GM08714 (cell line): ENCODE results near the gene LAMTOR2.
A peak's percentile ranks its signal among the peaks of the same experiment; 100 is the strongest.
"Not testable (repeated sequence)": the region's sequence is repeated elsewhere in the genome, so short reads cannot be mapped to it uniquely, and the experiment has no call there.

Source experiments
- H3K4me3 ChIP-seq: fragments of 200-500 bp; sonication (Bioruptor generic); 2 replicates; pipeline ENCODE4 v1.5.1; 2014; ENCODE audit warnings: mild to moderate bottlenecking, low read length, inconsistent platforms
- ZNF274 ChIP-seq: IDR thresholded peaks from 2 replicates; pipeline ENCODE4 v1.6.1; 2012; ENCODE audit warnings: mild to moderate bottlenecking, low read depth, low read length

LAMTOR2 gene

DNA sequence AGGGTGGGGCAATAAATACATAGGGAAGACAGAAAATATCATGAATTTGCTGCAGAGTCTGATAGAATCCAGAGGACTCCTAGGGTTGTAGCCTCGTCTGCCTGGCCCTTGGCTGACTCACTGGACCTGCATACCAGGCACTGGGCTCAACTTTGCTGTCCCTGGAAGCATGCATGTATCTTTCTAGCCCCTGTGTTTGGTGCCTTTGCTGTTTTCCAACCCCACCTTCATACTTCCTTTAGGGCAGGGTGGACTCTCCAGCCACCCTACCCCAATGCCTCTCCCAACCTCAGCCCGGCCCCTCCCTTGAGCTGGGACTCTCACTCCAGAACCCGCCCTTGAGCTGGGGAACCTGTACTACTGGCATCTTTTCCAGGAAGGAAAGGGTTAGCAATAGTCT lies 7.6 kb downstream of the LAMTOR2 start:
- no peak for TF ChIP-seq ZNF274
- no peak overlapping the region for H3K4me3 ChIP-seq

DNA sequence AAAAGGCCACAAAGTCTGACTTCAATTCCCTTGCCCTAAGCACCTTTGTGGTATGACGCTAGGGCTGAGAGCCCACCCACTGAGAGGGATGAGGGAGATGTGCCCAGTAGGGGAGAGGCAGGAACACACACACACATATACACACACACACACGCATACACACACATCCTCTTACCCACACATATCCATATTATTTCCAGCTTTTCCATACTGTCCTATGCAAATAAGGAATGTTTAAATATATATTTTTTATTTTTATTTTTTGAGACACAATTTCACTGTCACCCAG lies 9.4 kb downstream of the LAMTOR2 start:
- H3K4me3 ChIP-seq: no peak overlapping the region
- TF ChIP-seq ZNF274: no peak

DNA sequence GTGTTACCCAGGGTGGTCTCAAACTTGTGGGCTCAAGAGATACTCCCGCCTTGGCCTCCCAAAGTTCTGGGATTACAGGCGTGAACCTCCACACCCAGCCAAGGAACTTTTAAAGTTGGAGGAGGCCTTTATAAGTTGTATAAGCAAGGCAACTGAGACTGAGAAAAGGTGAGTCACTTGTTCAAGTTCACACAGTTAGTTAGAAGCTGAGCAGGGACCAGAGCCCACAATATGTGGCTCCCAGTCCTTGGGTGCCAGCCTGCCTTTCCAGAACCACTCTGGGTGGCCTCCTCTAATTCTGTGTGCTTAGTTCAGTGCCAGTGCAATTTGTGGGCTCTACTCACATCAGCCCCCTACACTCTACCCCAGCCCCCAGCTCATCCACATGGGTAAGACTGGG lies 10.0 kb downstream of the LAMTOR2 start:
- TF ChIP-seq ZNF274: no peak

DNA sequence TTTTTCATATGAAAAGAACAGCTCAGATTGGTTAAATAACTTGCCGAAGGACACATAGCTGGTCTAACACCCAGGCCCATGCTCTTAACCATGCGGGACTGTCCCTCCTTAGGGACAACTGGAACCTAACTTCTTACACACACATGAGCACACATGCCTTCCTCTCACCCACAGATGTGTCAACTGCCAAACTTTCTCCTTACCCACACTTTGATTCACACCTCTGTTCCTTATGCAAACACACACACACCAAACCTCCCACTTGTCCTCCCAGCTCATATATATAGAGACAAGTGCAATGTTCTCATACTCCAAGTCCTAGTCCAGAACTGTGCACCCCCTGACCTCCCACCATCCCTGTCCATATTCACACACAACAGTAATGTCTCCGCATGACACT lies 10.6 kb downstream of the LAMTOR2 start:
- H3K4me3 ChIP-seq: no peak overlapping the region
- TF ChIP-seq ZNF274: no peak

More for the DNA sequence above, 10.0 kb downstream of the LAMTOR2 start:
- no peak overlapping the region for H3K4me3 ChIP-seq

DNA sequence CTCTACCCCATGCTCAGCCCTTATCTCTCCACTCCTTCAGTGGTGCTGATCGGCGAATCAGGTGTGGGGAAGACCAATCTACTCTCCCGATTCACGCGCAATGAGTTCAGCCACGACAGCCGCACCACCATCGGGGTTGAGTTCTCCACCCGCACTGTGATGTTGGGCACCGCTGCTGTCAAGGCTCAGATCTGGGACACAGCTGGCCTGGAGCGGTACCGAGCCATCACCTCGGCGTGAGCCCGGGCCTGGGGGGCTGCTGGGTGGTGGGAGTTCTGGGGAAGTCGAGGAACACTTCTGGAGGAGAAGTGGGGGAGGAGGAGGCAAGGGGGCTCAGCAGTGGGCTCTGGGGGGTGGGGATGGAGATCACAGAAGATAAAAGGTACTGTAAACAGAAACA lies 11.3 kb downstream of the LAMTOR2 start:
- no peak overlapping the region for H3K4me3 ChIP-seq
- TF ChIP-seq ZNF274: no peak

DNA sequence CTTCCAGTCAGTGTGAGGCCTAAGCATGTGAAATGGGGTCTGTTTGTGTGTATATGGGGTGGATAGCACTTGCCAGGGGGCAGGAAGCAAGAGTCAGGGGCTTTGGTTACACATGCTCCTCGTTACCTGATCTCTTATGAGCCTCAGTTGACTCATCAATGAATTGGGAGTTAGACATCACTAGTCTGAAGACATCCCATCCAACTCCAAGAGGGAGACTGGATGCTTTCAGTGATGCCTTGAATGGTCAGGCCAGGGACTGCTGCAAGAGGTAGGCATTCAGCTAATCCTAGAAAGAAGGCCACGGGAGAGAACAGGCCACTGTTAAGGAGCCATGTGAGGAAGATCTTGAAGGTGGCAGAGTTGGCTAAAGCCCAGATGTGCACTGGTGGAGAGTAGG lies 12.7 kb downstream of the LAMTOR2 start:
- no peak overlapping the region for H3K4me3 ChIP-seq
- no peak for TF ChIP-seq ZNF274

DNA sequence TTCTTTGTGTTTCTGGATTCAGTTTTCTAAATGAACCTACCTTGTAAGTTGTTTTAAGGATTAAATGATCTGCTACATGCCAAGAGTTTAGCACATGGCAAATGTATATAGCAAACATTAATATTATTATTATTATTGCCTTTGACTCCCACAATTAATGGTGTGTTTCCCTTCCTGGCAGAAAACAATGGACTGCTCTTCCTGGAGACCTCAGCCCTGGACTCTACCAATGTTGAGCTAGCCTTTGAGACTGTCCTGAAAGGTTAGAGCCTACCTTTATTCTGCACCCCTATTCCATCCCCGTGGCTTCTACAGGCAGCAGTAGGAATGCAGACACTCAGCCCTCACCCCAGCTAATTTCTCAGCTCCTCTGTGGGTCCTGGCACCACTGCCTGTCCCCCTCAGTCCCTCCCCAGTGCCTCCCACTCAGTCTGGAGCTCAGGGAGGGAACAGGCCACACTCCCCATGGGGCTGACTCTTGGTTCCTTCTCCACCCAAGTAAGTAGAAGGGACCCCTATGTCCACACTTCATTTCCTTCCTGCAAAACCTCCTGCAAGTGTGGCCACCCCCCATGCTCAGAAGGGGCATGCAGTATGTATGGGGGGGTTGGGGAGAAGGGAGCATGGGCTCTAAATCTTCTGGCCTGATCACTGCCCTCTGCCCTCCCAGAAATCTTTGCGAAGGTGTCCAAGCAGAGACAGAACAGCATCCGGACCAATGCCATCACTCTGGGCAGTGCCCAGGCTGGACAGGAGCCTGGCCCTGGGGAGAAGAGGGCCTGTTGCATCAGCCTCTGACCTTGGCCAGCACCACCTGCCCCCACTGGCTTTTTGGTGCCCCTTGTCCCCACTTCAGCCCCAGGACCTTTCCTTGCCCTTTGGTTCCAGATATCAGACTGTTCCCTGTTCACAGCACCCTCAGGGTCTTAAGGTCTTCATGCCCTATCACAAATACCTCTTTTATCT lies 15.2 kb downstream of the LAMTOR2 start:
- no peak for TF ChIP-seq ZNF274
- no peak overlapping the region for H3K4me3 ChIP-seq

DNA sequence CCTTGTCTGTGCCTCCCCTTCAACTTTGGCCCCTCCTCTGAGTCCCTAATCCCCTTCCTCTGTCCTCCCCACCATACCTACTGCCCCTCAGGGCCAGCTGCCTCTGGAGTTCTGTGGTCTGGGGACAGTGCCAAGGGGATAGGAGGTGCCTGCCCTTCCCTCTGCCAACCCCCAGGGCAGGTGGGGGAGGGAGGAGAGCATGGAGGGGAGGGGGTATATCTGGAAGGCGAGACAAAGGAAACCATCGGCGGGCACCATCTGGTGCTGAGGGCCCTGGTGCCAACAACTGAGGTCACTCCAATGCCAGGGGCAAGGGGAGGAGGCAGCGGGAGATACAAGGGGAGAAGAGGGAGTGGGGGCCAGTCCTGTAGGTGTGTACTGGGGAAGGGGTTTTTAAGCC lies 16.0 kb downstream of the LAMTOR2 start:
- TF ChIP-seq ZNF274: no peak
- H3K4me3 ChIP-seq: no peak overlapping the region

DNA sequence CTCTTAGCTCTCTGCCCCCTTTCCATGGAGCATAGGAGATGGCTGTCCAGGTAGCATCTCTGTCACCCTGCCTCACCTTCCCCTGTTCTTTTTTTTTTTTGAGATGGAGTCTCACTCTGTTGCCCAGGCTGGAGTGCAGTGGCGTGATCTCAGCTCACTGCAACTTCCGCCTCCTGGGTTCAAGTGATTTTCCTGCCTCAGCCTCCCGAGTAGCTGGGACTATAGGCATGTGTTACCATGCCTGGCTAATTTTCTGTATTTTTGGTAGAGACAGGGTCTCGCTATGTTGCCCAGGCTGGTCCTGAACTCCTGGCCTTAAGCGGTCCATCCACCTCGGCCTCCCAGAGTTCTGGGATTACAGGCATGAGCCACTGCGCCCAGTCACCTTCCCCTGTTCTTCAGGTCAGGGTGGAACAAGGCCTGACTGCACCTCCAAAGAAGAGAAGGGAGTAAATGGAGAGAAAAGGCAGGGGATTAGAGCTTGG lies 16.8 kb downstream of the LAMTOR2 start:
- not testable (repeated sequence) for H3K4me3 ChIP-seq

DNA sequence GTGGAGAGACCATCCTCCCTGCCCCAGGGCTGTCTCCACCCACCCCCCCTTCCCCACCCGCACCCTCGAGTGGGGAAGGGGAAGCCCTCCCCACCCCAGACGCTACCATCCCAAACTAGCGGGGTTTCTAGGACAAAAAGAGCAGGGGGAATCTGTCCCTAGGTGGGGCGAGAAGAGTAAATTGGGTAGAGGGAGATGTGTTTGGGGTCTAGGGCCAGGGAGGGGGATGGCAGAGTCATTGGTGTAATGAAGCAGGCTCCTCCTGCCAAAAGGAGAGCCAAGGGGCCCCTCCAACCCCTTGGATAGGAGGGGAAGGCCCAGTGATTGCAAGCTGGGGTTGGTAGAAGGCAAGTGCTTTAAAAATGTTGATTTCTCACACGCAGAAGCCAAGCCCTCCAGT lies 17.7 kb downstream of the LAMTOR2 start:
- TF ChIP-seq ZNF274: no peak
- no peak overlapping the region for H3K4me3 ChIP-seq

DNA sequence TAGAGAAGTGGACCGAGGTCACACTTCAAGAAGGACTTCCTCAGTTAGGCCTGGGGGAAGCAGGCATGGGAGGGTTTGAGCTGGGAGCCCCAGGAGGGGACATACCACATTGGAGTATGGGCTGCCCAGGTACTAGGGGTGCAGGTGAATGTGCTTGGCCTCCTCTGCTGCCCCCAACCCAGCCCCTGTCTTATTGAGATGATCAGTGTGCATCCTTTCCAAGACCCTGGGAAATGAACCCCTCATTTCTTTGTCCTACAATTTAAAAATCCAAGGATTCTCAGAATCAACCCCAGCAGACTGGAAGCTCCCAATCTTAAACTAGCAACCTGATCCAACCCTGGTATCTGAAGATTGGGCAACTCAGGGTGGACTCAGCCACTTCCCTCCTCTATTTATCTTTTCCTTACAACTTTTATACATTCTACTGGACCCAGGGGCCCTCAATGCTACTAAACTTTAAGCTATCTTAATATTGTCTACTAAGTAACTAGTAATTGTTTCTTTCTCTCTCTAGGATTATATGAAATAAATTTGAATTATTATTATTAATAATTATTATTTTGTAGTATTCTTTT lies 18.6 kb downstream of the LAMTOR2 start:
- TF ChIP-seq ZNF274: no peak
- H3K4me3 ChIP-seq: no peak overlapping the region

DNA sequence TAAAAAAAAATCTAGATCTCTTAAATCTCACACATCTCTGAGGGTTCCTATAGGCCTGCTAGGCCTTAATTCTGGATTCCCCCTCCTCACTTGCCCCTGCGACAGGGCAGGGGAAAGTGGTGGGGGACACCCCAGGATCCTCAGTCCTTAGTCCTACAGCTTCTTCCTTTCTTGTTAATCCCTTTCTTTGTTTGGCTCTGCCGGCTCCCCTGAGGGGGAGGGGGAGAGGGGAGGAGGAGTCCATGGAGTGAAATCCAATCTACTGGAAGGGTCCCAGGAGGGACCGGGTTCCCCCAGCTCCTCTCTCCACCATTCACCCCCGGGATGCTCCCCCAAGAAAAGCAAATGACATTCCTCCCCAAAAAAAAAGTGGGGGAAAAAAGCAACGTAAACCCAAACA lies 19.2 kb downstream of the LAMTOR2 start:
- no peak for TF ChIP-seq ZNF274
- H3K4me3 ChIP-seq: no peak overlapping the region

DNA sequence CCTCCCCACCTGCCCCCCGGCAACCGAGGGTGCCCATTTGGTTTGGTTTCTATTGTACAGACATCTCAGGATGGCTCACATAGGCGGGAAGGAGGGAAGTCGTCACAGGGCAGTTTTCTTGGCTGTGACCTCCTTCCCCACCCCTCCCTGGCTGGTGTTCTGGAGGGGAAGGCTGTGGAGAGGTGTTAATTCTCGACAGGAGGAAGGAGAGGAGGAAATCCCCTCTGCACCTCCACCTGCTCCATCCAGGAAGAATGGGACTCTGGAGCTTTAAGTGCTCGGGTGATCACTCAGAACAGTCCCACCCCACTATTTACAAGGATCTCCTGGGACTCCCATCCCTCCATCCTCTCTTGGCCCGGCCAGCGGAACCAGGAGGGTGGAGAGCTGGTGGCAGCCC lies 20.1 kb downstream of the LAMTOR2 start:
- no peak overlapping the region for H3K4me3 ChIP-seq
- TF ChIP-seq ZNF274: no peak

DNA sequence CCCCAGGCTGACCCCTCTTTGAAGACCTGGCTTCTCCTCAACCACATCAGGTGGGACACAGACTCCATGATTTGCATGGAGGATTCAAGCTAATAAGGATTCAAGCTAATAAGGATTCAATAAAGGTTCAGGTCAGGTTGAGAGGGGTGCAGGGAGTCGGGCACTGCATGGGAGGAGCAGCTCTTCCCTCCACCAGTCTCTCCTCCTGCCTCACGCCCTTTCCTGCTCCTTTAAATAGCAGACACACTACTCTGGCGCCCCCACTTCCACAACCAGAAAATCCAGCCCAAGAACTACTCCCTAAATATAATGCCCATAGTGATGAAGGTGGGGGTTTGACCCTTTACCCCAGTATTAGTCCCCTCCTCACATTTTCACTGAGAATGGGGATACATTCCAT lies 20.6 kb downstream of the LAMTOR2 start:
- H3K4me3 ChIP-seq: no peak overlapping the region
- TF ChIP-seq ZNF274: no peak

DNA sequence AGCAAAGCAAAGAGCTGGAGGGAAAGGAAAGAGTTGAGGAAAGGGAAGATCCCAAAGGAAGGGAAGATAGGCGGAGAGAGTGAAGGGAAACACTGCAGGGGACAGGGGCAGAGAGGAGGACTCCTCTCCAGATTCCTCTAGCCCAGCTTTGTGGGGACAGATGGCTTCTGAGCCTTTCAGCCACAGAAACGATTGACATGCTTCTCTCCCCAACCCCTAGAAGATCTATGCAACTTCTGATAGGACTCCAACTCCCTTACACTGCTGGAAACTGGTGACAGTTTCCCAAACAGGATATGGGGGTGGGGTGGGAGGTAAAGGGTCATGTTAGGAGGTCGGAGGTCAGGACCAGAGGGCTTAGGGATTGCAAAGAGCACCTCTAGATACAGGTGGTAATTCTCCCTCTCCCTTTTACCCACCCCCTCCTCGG lies 21.2 kb downstream of the LAMTOR2 start:
- TF ChIP-seq ZNF274: no peak
- H3K4me3 ChIP-seq: no peak overlapping the region; the same call in 1 of the 2 replicates

DNA sequence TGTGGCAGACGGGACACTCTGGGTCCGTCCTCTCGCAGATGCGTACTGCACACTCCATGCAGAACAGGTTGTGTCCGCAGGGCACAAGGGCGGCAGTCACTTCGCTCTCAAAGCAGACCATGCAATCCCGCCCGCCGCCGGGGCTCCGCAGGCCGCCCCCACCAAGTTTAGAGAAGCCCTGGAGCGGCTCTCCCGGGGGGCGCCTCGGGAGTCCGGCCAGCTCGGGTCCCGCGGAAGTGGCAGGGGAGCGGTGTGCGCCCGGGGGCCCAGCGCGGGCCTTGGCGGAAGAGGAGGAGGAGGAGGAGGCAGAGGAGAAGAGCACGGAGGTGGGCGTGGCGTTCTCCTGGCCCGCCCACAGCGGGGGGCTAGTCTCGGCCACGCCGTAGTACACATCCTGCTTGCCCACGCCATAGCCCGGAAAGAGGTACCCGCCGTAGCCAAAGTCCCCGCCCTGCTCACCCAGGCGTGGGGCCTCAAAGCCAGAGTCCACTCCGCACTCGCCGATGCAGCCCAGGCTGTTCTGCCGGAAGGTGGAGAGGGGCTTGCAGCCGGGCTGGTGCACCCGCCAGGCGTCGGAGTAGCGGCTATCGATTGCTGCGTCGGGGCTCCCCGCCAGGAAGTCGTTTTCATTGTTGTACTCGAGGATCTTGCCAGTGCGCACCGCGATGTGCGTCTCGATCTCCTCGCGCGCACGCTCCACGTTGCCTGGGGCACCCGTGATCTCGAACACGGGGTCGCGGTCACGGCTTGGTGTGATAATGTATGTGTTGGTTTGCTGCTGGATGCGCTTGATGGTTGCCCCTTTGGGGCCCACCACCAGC lies 22.2 kb downstream of the LAMTOR2 start:
- no peak for TF ChIP-seq ZNF274
- H3K4me3 ChIP-seq: peak overlapping the region; percentile 33; the same call in 1 of the 2 replicates
